CD4-positive, alpha-beta T cell (primary cell): ENCODE results near the gene NHS. TPM values are rescaled to one million over a fixed set of nuclear protein-coding genes. Genes with fewer than 3 reads are reported as not detected.

Experiments used
- ATAC-seq: fragments of 200-7000 bp; cut with Tn5 transposase; one replicate; pipeline ENCODE4 v1.10.0; 2022; ENCODE audit warnings: mild to moderate bottlenecking; ENCODE audit not compliant: poor library complexity
- CTCF ChIA-PET: fragments of 350-600 bp; sonication (Branson Sonifier 250); formaldehyde crosslinking; loops from one replicate; lab custom pipeline; 2021; ENCODE audit warnings: antibody characterized with exemption, inconsistent platforms; lab: Charles Lee
- POLR2A ChIA-PET: fragments of 350-600 bp; sonication (Branson Sonifier 250); formaldehyde crosslinking; loops from one replicate; lab custom pipeline; 2021; ENCODE audit warnings: antibody characterized with exemption, inconsistent platforms; lab: Charles Lee
- DNase-seq, 14 experiments: peaks; one replicate each; pipeline ENCODE4 v3.0.0-alpha.2; 2013 to 2020; ENCODE audit warnings: mixed read lengths in 2 of 14
- H3K27ac ChIP-seq, 2 donors: one replicate each; pipeline versions ENCODE4 v1.5.1 to v1.7.0; 2013; ENCODE audit warnings: low read length in 2 of 2, low read depth in 1 of 2, mild to moderate bottlenecking in 1 of 2
- H3K27me3 ChIP-seq, 2 experiments: 1 replicate in 1 of 2; 2 replicates in 1 of 2; pipeline versions ENCODE4 v1.6.1 to v1.7.0; 2013; ENCODE audit warnings: low read length in 2 of 2, control low read depth in 1 of 2, mild to moderate bottlenecking in 1 of 2, moderate library complexity in 1 of 2; ENCODE audit not compliant: insufficient read depth in 2 of 2, control insufficient read depth in 1 of 2
- H3K36me3 ChIP-seq: one replicate; pipeline ENCODE4 v1.6.1; 2013; ENCODE audit warnings: low read length, control low read depth; ENCODE audit not compliant: insufficient read depth
- H3K4me1 ChIP-seq: one replicate; pipeline ENCODE4 v1.6.1; 2013; ENCODE audit warnings: low read length, control low read depth; ENCODE audit not compliant: insufficient read depth
- H3K4me3 ChIP-seq: one replicate; pipeline ENCODE4 v1.5.1; 2013; ENCODE audit warnings: mild to moderate bottlenecking, low read length, moderate library complexity
- H3K9me3 ChIP-seq, 2 experiments: 1 replicate in 1 of 2; 2 replicates in 1 of 2; pipeline versions ENCODE4 v1.6.1 to v1.7.0; 2013; ENCODE audit warnings: low read length in 2 of 2, mild to moderate bottlenecking in 2 of 2, control low read depth in 1 of 2, moderate library complexity in 1 of 2; ENCODE audit not compliant: control insufficient read depth in 1 of 2, insufficient read depth in 1 of 2
- H3K27ac Mint-ChIP-seq: one replicate; pipeline ENCODE4 v1.8.0; 2020; ENCODE audit warnings: mixed read lengths
- H3K27me3 Mint-ChIP-seq: one replicate; pipeline ENCODE4 v1.8.0; 2021; ENCODE audit warnings: mixed read lengths
- H3K36me3 Mint-ChIP-seq: one replicate; pipeline ENCODE4 v1.8.0; 2021; ENCODE audit warnings: low read depth, mixed read lengths
- H3K4me1 Mint-ChIP-seq: one replicate; pipeline ENCODE4 v1.8.0; 2021; ENCODE audit warnings: low read depth, mixed read lengths
- H3K4me3 Mint-ChIP-seq: one replicate; pipeline ENCODE4 v1.8.0; 2020; ENCODE audit warnings: mild to moderate bottlenecking, mixed read lengths
- H3K9me3 Mint-ChIP-seq: one replicate; pipeline ENCODE4 v1.8.0; 2020; ENCODE audit warnings: mixed read lengths
- intact Hi-C, 2 experiments: fragments of 100-400 bp; cut with DNase I in 1 of 2; cut with micrococcal nuclease in 1 of 2; formaldehyde crosslinking; loops; one replicate each; pipeline versions ENCODE4 v1.15.1 to v1.9.0; 2023 to 2025; cut with DNase I, micrococcal nuclease
- total RNA-seq, 174 experiments: library from RNA in 2 of 174; stranded (reverse) in 2 of 174; gene quantifications; one replicate each; pipeline ENCODE4 v1.2.3 and lab custom pipeline; 2021 to 2026
- TF ChIP-seq, protein P1 (sequence below): fragments of 200-600 bp; IDR thresholded peaks from one replicate; pipeline ENCODE4 v1.8.0; 2022; ENCODE audit warnings: antibody characterized with exemption, mild to moderate bottlenecking

NHS gene
- total RNA-seq, 2 experiments from 2014 or later: 0.36 to 0.53 TPM

DNA sequence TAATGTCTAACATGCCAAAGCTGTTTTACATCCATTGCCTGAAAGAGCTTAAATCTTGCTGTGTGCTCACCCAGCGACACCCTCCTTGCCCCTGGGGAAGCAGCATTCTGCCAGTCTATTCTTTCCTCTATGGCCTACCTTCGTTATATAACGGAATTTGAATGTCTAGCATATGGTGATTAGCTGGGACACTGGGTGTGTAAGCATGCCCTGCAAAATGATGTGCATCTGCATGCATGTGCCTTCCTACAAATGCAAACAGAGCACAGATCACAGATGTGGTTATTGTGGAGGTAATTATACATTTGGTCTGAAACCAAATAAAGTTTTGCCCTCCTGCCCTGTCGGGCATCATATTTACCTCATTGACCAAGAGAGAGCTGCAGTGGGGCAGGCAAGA lies 90.8 kb downstream of the NHS start:
- CTCF ChIA-PET: no interaction called here
- no peak overlapping the region for H3K27ac Mint-ChIP-seq
- TF ChIP-seq, protein P1, sequence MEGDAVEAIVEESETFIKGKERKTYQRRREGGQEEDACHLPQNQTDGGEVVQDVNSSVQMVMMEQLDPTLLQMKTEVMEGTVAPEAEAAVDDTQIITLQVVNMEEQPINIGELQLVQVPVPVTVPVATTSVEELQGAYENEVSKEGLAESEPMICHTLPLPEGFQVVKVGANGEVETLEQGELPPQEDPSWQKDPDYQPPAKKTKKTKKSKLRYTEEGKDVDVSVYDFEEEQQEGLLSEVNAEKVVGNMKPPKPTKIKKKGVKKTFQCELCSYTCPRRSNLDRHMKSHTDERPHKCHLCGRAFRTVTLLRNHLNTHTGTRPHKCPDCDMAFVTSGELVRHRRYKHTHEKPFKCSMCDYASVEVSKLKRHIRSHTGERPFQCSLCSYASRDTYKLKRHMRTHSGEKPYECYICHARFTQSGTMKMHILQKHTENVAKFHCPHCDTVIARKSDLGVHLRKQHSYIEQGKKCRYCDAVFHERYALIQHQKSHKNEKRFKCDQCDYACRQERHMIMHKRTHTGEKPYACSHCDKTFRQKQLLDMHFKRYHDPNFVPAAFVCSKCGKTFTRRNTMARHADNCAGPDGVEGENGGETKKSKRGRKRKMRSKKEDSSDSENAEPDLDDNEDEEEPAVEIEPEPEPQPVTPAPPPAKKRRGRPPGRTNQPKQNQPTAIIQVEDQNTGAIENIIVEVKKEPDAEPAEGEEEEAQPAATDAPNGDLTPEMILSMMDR: no peak
- H3K36me3 Mint-ChIP-seq: no peaks in the 10 kb centered on the region
- H3K4me3 Mint-ChIP-seq: no peak overlapping the region
- intact Hi-C loops: no loop called here
- H3K27me3 Mint-ChIP-seq: no peaks in the 10 kb centered on the region
- no peaks in the 10 kb centered on the region for H3K4me1 ChIP-seq
- DNase-seq (no peak), ATAC-seq (no peak)
- H3K27me3 ChIP-seq: no peaks in the 10 kb centered on the region
- H3K9me3 Mint-ChIP-seq: no peaks in the 10 kb centered on the region
- no peaks in the 10 kb centered on the region for H3K4me1 Mint-ChIP-seq
- POLR2A ChIA-PET: no interaction called here
- H3K36me3 ChIP-seq: no peaks in the 10 kb centered on the region
- no peak overlapping the region for H3K4me3 ChIP-seq
- H3K27ac ChIP-seq: no peak overlapping the region
- H3K9me3 ChIP-seq: no peaks in the 10 kb centered on the region

DNA sequence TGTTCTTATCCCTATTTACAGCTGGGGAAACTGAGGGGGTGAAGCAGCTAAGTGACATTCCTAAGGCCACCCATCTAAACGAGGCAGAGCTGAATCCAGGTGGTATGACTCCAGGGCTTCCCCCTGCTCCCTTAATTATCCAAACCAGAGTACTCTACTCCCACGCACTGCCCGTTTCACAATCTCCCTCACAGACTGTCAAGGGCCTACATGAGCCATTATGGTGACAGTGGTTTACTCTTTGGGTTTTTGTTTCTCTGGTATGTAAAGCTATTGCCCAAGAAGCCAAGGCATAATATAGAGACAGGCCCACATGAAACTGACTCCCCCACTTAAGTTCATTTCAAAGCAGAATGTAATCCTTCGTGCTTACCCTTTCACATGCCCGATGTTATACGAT lies 95.1 kb downstream of the NHS start:
- no peak overlapping the region for H3K4me3 Mint-ChIP-seq
- CTCF ChIA-PET: no interaction called here
- ATAC-seq (no peak), DNase-seq (no peak)
- intact Hi-C loops: no loop called here
- no peaks in the 10 kb centered on the region for H3K27me3 Mint-ChIP-seq
- POLR2A ChIA-PET: no interaction called here
- no peaks in the 10 kb centered on the region for H3K36me3 ChIP-seq
- no peak overlapping the region for H3K27ac ChIP-seq
- no peak overlapping the region for H3K27ac Mint-ChIP-seq
- no peaks in the 10 kb centered on the region for H3K9me3 Mint-ChIP-seq
- H3K4me3 ChIP-seq: no peak overlapping the region
- no peaks in the 10 kb centered on the region for H3K9me3 ChIP-seq
- no peaks in the 10 kb centered on the region for H3K27me3 ChIP-seq
- no peaks in the 10 kb centered on the region for H3K4me1 ChIP-seq
- H3K36me3 Mint-ChIP-seq: no peaks in the 10 kb centered on the region
- H3K4me1 Mint-ChIP-seq: no peaks in the 10 kb centered on the region
- TF ChIP-seq, protein P1: no peak

DNA sequence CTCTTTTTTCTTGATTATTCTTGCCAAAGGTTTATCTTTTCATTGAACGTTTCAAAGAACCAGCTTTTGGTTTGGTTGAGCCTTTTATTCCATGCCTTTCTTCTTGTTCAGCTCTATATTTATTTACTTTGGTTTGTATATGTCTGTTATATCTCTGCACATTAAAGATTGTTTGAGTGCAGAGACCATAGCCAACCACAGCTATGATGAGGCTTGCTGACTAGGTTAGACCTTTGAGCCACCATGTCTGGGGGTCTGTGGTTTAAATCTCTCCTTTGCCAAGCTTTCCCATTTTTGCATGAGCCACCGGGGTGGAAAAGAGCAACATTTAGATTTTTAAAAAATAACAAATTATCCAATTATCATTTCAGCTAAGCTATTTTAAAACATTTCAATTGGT lies 96.1 kb downstream of the NHS start:
- intact Hi-C loops: no loop called here
- POLR2A ChIA-PET: no interaction called here
- DNase-seq: no peak
- TF ChIP-seq, protein P1: no peak
- no peak overlapping the region for H3K4me3 ChIP-seq
- no peaks in the 10 kb centered on the region for H3K9me3 ChIP-seq
- Mint-ChIP-seq H3K9me3 (no peaks in the 10 kb centered on the region), H3K27me3 (no peaks in the 10 kb centered on the region), H3K27ac (no peak overlapping the region), H3K4me1 (no peaks in the 10 kb centered on the region), H3K36me3 (no peaks in the 10 kb centered on the region), H3K4me3 (no peak overlapping the region)
- no peaks in the 10 kb centered on the region for H3K4me1 ChIP-seq
- no peaks in the 10 kb centered on the region for H3K27me3 ChIP-seq
- H3K36me3 ChIP-seq: no peaks in the 10 kb centered on the region
- CTCF ChIA-PET: no interaction called here
- ATAC-seq: no peak
- H3K27ac ChIP-seq: no peak overlapping the region
